Measurements from ENCODE around the gene IKZF2. TPM values are rescaled to one million over a fixed set of nuclear protein-coding genes. Genes with fewer than 3 reads are reported as not detected.

The IKZF2 gene
- total and polyA plus RNA-seq, 10 of the 15 experiments (the other 5 are each of a cell fraction or from before 2014, with no cell fraction given): 15.2 to 266 (median 87.2) TPM

GRCh38 chr2:213091765-213092164 is 59.6 kb downstream of the IKZF2 start:
- ChIA-PET SMC1A (ENCODE audit: uncharacterized antibody, unreplicated experiment) (interaction anchor here (0.7 to 1.6 kb wide), 7 partner anchors 9 to 65 kb away, joined by 3 to 5 read pairs (median 3); no protein-coding TSS in a partner anchor), RAD21 (ENCODE audit: unreplicated experiment) (no interaction called here), POLR2A (interaction anchor here (1.0 to 1.6 kb wide), 3 partner anchors 19 to 57 kb away, joined by 3 to 4 read pairs (median 3); no protein-coding TSS in a partner anchor), CTCF (interaction anchor here (1.6 kb wide), 1 partner anchor 16 kb away, joined by 5 read pairs; no protein-coding TSS in a partner anchor)
- Histone ChIP-seq H4K20me1 (ENCODE audit: control insufficient read depth, insufficient read depth) (no peaks in the 10 kb centered on the region), H3K36me3 (ENCODE audit: control insufficient read depth in 2 of 2, insufficient read depth in 2 of 2, low read length in 1 of 2) (peaks cover 7 to 20% of the 10 kb centered on the region in 2 experiments), H3K9me3 (replicated peaks; ENCODE audit: control insufficient read depth, insufficient read depth, low read length) (peaks cover 6% of the 10 kb centered on the region), H3K79me2 (ENCODE audit: control insufficient read depth, insufficient read depth, low read length) (peaks cover 64% of the 10 kb centered on the region), H3K4me3 (no peak overlapping the region), H3K9ac (ENCODE audit: control insufficient read depth, insufficient read depth, low read length) (no peak overlapping the region), H2AFZ (ENCODE audit: control insufficient read depth, low read depth, low read length) (no peak overlapping the region), H3K4me1 (ENCODE audit: control insufficient read depth, insufficient read depth, low read length) (0 out of 2 replicates have a peak, but pooled peaks cover 7% of the 10 kb centered on the region), H3K27me3 (replicated peaks in 1 of 2; ENCODE audit: control insufficient read depth in 2 of 2, insufficient read depth in 2 of 2, low read length in 1 of 2) (no peaks in the 10 kb centered on the region), H3K4me2 (ENCODE audit: control insufficient read depth, insufficient read depth) (no peak overlapping the region), H3K27ac (ENCODE audit: control insufficient read depth, insufficient read depth) (no peak overlapping the region)
- BruUV-seq (replicated peaks): no TSS peak
- TF ChIP-seq CBX3 (IDR thresholded peaks at IDR 0.05; ENCODE audit: borderline replicate concordance, low read depth): no peak
- TF ChIP-seq RUNX3 (IDR thresholded peaks at IDR 0.05; ENCODE audit: low read length): no peak
- no peak for TF ChIP-seq ELK1 (IDR thresholded peaks at IDR 0.05; ENCODE audit: low read depth, low read length)
- no peak for TF ChIP-seq GATAD2B (conservative IDR thresholded peaks at IDR 0.05; ENCODE audit: low read depth)
- no peak for TF ChIP-seq TBL1XR1 (IDR thresholded peaks at IDR 0.05; ENCODE audit: low read depth, low read length)
- no peak for TF ChIP-seq NR2F1 (conservative IDR thresholded peaks at IDR 0.05)
- TF ChIP-seq STAT3 (IDR thresholded peaks at IDR 0.05; ENCODE audit: low read depth, low read length): no peak
- no peak for TF ChIP-seq ZNF687 (IDR thresholded peaks at IDR 0.05)
- TF ChIP-seq LARP7 (IDR thresholded peaks at IDR 0.05): no peak
- no peak for TF ChIP-seq CEBPZ (IDR thresholded peaks at IDR 0.05; ENCODE audit: low read depth, low read length)
- TF ChIP-seq ZSCAN29 (IDR thresholded peaks at IDR 0.05): no peak
- no peak for TF ChIP-seq ESRRA (IDR thresholded peaks at IDR 0.05; ENCODE audit: low read length)
- no peak for TF ChIP-seq USF2 (IDR thresholded peaks at IDR 0.05; ENCODE audit: borderline replicate concordance, low read depth, low read length)
- TF ChIP-seq PAX8 (IDR thresholded peaks at IDR 0.05): no peak
- no peak for TF ChIP-seq SREBF1 (IDR thresholded peaks at IDR 0.05; ENCODE audit: low read length)
- no peak for TF ChIP-seq MYC (IDR thresholded peaks at IDR 0.05; ENCODE audit: insufficient read depth, insufficient read length, insufficient replicate concordance, low read length, severe bottlenecking)
- no peak for TF ChIP-seq CHD1 (IDR thresholded peaks at IDR 0.05; ENCODE audit: low read depth, low read length)
- 82% methylated on average over 3 of the region's 3 CpGs for WGBS (ENCODE audit: insufficient coverage, insufficient replicate concordance, low lambda C conversion rate, missing lambda C conversion rate)
- intact Hi-C loops (cut with micrococcal nuclease; ENCODE audit: unreplicated experiment): no loop called here
- no peak for FAIRE-seq
- in situ Hi-C loops (cut with MboI): no loop called here
- ATAC-seq: no peak
- no peak for DNase-seq (ENCODE audit: low read depth, low spot score)

All from GM12878 (cell line).